Natural killer cell (primary cell): ENCODE data around the gene PDXP. TPM values are rescaled to one million over a fixed set of nuclear protein-coding genes. Genes with fewer than 3 reads are reported as not detected.
A peak's percentile ranks its signal among the peaks of the same experiment; 100 is the strongest.

Experiments used
- ATAC-seq, 3 donors: fragments of 150-1000 bp in 2 of 3; fragments of 200-7000 bp in 1 of 3; cut with Tn5 transposase; 1 replicate in 1 of 3; 2 replicates in 2 of 3; pipeline ENCODE4 v1.10.0; 2021; ENCODE audit warnings: mild to moderate bottlenecking in 2 of 3, moderate library complexity in 2 of 3
- DNase-seq, 2 donors: peaks; one replicate each; pipeline versions ENCODE4 v3.0.0 to v3.0.0-alpha.2; 2013 to 2021; ENCODE audit warnings: mixed read lengths in 1 of 2
- H3K27ac ChIP-seq: one replicate; pipeline ENCODE4 v1.5.1; 2013; ENCODE audit warnings: mild to moderate bottlenecking, low read length
- H3K27me3 ChIP-seq: one replicate; pipeline ENCODE4 v1.6.1; 2013; ENCODE audit warnings: low read length; ENCODE audit not compliant: control insufficient read depth, insufficient read depth
- H3K36me3 ChIP-seq: one replicate; pipeline ENCODE4 v1.6.1; 2013; ENCODE audit warnings: low read length; ENCODE audit not compliant: control insufficient read depth, insufficient read depth
- H3K4me1 ChIP-seq: one replicate; pipeline ENCODE4 v1.6.1; 2013; ENCODE audit warnings: low read length; ENCODE audit not compliant: control insufficient read depth, insufficient read depth
- H3K4me3 ChIP-seq: one replicate; pipeline ENCODE4 v1.5.1; 2013; ENCODE audit warnings: low read length
- H3K9me3 ChIP-seq: one replicate; pipeline ENCODE4 v1.6.1; 2013; ENCODE audit warnings: low read length; ENCODE audit not compliant: control insufficient read depth, insufficient read depth
- H3K27ac Mint-ChIP-seq, 2 donors: one replicate each; pipeline ENCODE4 v1.8.0; 2022; ENCODE audit warnings: mild to moderate bottlenecking in 2 of 2, mixed read lengths in 2 of 2, moderate library complexity in 1 of 2
- H3K27me3 Mint-ChIP-seq, 2 donors: one replicate each; pipeline ENCODE4 v1.8.0; 2022; ENCODE audit warnings: low read depth in 2 of 2, mixed read lengths in 2 of 2
- H3K36me3 Mint-ChIP-seq: one replicate; pipeline ENCODE4 v1.8.0; 2022; ENCODE audit warnings: mixed read lengths
- H3K4me1 Mint-ChIP-seq, 2 donors: one replicate each; pipeline ENCODE4 v1.8.0; 2022; ENCODE audit warnings: mixed read lengths in 2 of 2
- H3K4me3 Mint-ChIP-seq: one replicate; pipeline ENCODE4 v1.8.0; 2022; ENCODE audit warnings: mild to moderate bottlenecking, moderate library complexity, mixed read lengths
- H3K9me3 Mint-ChIP-seq, 2 donors: one replicate each; pipeline ENCODE4 v1.8.0; 2022; ENCODE audit warnings: mixed read lengths in 2 of 2
- CTCF ChIP-seq: fragments of 200-600 bp; IDR thresholded peaks from one replicate; pipeline ENCODE4 v1.8.0; 2022; ENCODE audit warnings: antibody characterized with exemption
- WGBS: methylation state at CpG from one replicate; pipeline ENCODE4 v1.1.7; 2013; ENCODE audit warnings: missing lambda C conversion rate; ENCODE audit not compliant: insufficient coverage; 5-methylcytosine and 5-hydroxymethylcytosine counted together
- intact Hi-C: fragments of 100-400 bp; cut with micrococcal nuclease; formaldehyde crosslinking; loops from one replicate; pipeline ENCODE4 v1.14.2; 2022
- total RNA-seq, 4 donors: library from RNA; stranded (reverse); fragments of 120-200 nt in 1 of 4; gene quantifications; one replicate each; pipeline versions ENCODE4 v1.2.3 to v1.2.4, GENCODE V29; 2013 to 2022

The PDXP gene
- total RNA-seq, 3 donors from 2014 or later (not counting 1 experiment from before 2014, with no cell fraction given): 8.3 to 14.2 (median 13.4) TPM

DNA sequence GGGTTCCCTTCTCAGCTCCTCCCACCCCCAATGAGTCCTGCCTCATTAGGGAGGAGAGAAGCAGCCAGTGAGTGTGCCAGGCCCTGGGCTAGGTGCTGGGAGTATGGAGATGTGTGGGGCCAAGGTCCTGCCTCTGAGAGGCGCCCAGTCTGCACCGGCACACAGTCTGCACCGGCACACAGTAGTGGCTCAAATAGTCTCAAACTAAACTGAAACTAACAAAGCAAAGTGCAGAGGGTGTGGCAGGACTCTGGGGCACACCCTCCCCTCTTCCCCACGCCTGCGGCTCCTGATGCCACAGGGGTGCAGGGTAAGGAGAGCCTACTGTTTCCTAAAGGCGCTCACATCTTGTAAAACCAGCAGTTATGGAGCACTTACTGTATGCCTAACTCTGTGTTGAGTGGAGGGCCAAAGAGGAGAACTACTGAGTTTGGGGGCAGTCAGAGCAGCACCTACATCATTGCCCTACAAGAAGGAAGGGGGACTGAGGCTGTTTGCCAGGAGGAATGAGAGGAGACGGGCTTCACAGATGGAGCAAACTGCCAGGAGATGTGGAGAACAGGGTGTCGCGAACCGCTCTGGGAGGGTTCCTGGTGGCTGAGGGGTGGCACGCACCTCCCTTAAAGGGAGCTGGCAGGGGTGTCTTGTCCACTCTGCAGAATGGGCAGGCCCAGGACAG is 20.0 kb upstream of the PDXP start:
- H3K27ac ChIP-seq: peak overlapping the region; percentile 83
- no peaks in the 10 kb centered on the region for H3K9me3 ChIP-seq
- no peaks in the 10 kb centered on the region for H3K27me3 ChIP-seq
- TF ChIP-seq CTCF: no peak
- peaks cover 90% of the 10 kb centered on the region for H3K4me1 ChIP-seq
- H3K27ac Mint-ChIP-seq: peak overlapping the region; percentile 93 to 99
- H3K4me1 Mint-ChIP-seq: peaks cover 50 to 83% of the 10 kb centered on the region in 2 donors
- peaks cover 25% of the 10 kb centered on the region for H3K36me3 ChIP-seq
- H3K27me3 Mint-ChIP-seq: no peaks in the 10 kb centered on the region
- peak; percentile 24 to 57 (median 34) for ATAC-seq
- no peaks in the 10 kb centered on the region for H3K36me3 Mint-ChIP-seq
- WGBS: 14% methylated on average over 11 of the region's 11 CpGs
- peak in 1 of 2 donors; percentile 70 for DNase-seq
- H3K9me3 Mint-ChIP-seq: no peaks in the 10 kb centered on the region
- H3K4me3 Mint-ChIP-seq: peak overlapping the region; percentile 98
- intact Hi-C loops: loop anchor here (2.0 to 10.0 kb wide), 3 partner anchors 16 to 206 kb away; partner anchors contain the start of genes ANKRD54, EIF3L and NOL12
- H3K4me3 ChIP-seq: peak overlapping the region; percentile 49

GRCh38 chr22:37639070-37639760 is 19.3 kb upstream of the PDXP start, which contains the start of gene SH3BP1:
Gene SH3BP1, plus strand, starts transcription at chr22:37639669. Its CDS starts 119 bp downstream, at chr22:37639788.
- ATAC-seq (peak; percentile 64 to 72 (median 66)), DNase-seq (peak; percentile 66 to 70)
- no peaks in the 10 kb centered on the region for H3K9me3 Mint-ChIP-seq
- no peaks in the 10 kb centered on the region for H3K27me3 Mint-ChIP-seq
- H3K4me1 Mint-ChIP-seq: peaks cover 50 to 81% of the 10 kb centered on the region in 2 donors
- TF ChIP-seq CTCF: no peak
- H3K27ac Mint-ChIP-seq: peak within 1 kb of the TSS; percentile 93 to 99
- 3% methylated on average over 57 of the region's 57 CpGs for WGBS
- H3K4me1 ChIP-seq: peaks cover 87% of the 10 kb centered on the region
- intact Hi-C loops: loop anchor here (2.0 to 10.0 kb wide), 3 partner anchors 16 to 206 kb away; partner anchors contain the start of genes ANKRD54, EIF3L and NOL12
- peak within 1 kb of the TSS; percentile 83 for H3K27ac ChIP-seq
- H3K36me3 ChIP-seq: peaks cover 31% of the 10 kb centered on the region
- peak within 1 kb of the TSS; percentile 83 for H3K4me3 ChIP-seq
- no peaks in the 10 kb centered on the region for H3K36me3 Mint-ChIP-seq
- H3K27me3 ChIP-seq: no peaks in the 10 kb centered on the region
- no peaks in the 10 kb centered on the region for H3K9me3 ChIP-seq
- peak within 1 kb of the TSS; percentile 98 for H3K4me3 Mint-ChIP-seq

GRCh38 chr22:37639771-37640590 is 18.5 kb upstream of the PDXP start:
- Mint-ChIP-seq H3K27me3 (no peaks in the 10 kb centered on the region), H3K36me3 (no peaks in the 10 kb centered on the region), H3K9me3 (no peaks in the 10 kb centered on the region), H3K4me1 (peaks cover 42 to 80% of the 10 kb centered on the region in 2 donors), H3K27ac (peak overlapping the region; percentile 86 to 99), H3K4me3 (peak overlapping the region; percentile 98)
- no peak for TF ChIP-seq CTCF
- H3K27ac ChIP-seq: peak overlapping the region; percentile 74
- H3K4me1 ChIP-seq: peaks cover 80% of the 10 kb centered on the region
- ATAC-seq (peak in 1 of 3 donors; percentile 8), DNase-seq (peak in 1 of 2 donors; percentile 65)
- intact Hi-C loops: loop anchor here (2.0 to 10.0 kb wide), 3 partner anchors 17 to 205 kb away; partner anchors contain the start of genes ANKRD54, EIF3L and NOL12
- peaks cover 38% of the 10 kb centered on the region for H3K36me3 ChIP-seq
- no peaks in the 10 kb centered on the region for H3K27me3 ChIP-seq
- peak overlapping the region; percentile 83 for H3K4me3 ChIP-seq
- no peaks in the 10 kb centered on the region for H3K9me3 ChIP-seq
- under 1% methylated on average over 21 of the region's 27 CpGs for WGBS
